HG03558 (cell line): Measurements from ENCODE around the gene RGS6.

Source experiments
- ATAC-seq: cut with Tn5 transposase; IDR thresholded peaks from one replicate; pipeline ENCODE4 v1.9.1; 2021; ENCODE audit warnings: moderate number of reproducible peaks; ENCODE audit not compliant: unreplicated experiment; ENCODE audit errors: extremely low read depth

RGS6 gene

DNA sequence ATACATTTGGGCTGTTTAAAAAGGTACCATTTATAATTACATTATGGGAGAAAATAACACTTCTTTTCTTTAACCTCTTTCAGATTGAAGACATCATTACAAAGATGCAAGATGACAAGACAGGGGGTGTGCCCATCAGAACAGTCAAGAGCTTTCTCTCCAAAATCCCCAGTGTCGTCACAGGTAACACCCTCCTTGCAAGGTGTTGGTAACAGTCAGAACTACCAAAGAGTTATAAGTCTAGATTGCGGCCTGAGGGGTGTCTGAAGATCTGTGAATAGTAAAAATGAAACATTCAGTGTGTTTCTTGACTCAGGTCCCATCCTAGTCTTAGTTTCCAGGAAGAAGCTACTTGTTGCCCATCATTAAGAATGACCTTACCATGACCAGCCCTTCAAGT is 419.8 kb downstream of the RGS6 start:
- no peak for ATAC-seq

DNA sequence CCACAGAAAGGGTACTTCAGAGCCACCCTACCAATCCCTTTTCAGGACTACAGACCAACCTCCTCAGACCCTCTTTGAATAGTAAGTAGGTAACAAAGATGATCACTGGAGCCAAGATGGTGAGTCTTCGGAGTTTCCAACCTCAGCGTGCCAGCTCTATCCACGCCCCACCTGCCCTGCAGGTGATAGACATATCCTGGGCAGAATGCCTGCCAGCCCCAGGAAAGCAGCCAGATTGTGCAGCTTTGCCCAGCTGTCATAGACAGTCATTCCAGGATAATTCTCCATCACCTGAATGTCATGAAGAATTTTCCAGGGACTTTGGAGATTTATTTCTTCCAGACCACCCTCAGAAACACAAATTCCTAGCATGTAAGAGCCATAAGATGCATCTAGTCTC is 434.4 kb downstream of the RGS6 start:
- ATAC-seq, result no peak

DNA sequence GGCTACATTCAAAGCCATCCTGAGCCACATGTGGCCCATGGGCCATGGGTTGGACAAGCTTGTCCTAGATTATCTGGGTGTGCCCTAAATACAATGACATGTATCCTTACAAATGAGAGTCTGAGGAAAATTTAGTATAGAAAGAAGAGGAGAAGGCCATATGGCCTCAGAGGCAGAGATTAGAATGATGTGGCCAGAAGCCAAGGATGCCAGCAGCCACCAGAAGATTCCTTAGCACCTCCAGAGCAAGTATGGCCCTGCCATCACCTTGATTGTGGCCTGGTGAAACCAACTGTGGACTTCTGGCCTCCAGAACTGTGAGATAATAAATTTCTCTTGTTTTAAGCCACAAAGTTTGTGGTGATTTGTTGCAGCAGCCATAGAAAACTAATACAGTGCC is 436.9 kb downstream of the RGS6 start:
- ATAC-seq, result no peak

DNA sequence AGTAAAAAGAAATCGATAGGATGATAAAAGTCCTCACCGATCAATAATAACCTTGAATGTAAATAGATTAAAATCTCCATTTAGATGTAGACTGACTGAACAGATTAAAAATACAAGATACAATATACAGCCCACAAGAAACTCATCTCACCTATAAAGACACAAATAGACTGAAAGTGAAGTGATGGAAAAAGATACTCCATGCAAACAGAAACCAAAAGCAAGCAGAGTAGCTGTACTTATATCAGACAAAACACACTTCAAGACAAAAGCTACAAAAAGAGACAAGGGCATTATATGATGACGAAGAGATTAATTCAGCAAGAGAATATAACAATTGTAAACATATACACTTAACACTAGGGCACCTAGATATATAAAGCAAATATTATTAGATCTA is 444.8 kb downstream of the RGS6 start:
- no peak for ATAC-seq

DNA sequence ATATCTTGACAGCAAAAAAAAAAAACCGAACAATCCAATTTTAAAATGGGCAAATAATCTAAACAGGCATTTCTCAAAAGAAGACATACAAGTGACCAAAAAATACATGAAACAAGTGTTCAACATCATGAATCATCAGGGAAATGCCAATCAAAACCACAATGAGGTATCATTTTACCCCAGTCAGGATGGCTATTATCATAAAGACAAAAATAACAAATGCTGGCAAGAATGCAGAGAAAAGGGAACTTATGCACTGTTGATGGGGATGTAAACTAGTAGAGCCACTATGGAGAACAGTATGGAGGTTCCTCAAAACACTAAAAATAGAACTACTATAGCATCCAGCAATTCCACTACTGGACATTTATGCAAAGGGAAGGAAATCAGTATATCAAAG is 448.2 kb downstream of the RGS6 start:
- ATAC-seq, result no peak

DNA sequence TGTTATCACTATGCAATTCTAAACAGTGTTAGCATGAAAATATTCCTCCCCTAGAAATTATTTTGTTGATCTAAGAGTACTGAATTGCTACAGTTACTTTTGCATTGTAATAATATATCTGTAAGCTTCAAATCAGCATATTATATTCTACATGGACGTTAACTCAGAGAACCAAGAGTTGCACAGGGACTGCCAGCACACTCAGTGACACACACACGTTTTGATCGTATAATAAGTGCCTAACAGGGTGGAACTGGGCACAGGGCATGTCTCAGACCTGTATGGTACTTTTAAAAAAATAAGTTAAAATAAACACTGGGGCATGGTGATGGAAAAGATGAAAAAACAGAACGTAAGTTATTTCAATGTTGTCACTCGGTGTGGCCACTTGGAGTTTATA is 451.6 kb downstream of the RGS6 start:
- no peak for ATAC-seq

DNA sequence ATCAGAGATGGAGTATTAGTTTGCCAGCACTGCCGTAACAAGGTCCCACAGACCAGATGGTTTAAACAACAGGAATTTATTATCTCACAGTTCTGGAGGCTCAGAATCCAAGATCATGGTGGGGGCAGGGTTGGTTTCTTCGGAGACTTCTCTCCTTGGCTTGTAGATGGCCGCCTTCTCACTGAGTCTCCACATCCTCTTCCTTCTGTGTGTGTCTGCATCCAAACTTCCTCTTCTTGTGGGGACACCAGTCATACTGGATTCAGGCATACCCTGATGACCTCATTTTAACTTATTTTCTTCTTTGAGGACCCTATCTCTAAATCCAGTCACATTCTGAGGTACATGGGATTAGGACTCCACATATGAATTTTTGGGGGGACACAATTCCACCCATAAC is 455.5 kb downstream of the RGS6 start:
- ATAC-seq, result no peak

DNA sequence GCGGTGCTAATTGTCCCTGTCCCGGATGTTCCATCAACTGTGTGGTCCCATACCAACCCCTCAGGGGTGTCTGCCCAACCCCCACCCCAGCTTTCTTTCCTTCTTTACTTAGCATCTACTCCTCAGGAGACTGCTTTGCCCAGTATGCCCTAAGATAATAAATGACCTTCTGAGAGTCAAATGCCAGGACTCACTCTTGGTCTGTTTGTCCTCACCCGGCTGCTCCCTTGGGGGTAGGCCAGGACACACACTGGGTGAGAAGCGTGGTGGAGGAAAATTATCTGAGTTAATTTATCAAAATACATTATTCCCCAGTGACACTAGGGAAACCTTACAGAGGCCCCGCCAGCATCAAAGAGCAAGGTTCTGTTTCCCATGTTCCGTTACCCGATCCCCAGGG is 457.0 kb downstream of the RGS6 start:
- no peak for ATAC-seq

DNA sequence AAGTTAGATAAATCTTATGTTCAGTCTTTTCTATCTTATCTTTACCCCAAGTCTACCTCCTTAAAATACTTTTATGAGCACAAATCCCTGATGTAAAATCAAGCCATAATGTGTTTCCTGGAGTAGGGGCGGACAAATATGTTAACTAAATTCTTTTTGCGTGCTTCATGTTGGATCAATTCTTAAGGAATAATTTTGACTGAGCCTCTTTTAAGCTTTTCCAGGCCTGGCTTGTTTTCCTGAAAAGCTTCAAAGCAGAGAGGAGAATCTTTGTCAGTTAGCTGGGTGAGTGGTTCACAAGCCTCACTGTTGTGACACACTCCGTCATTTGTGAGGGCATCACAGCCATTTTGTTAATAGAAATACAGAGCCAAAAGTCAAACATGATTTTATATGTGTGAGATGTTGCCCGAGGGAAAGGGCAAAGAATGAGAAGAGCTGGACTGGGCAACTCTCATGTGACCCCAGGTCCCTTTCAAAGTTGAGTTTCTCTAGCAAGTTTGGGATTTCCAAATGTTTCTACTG is 468.9 kb downstream of the RGS6 start:
- ATAC-seq, result no peak

DNA sequence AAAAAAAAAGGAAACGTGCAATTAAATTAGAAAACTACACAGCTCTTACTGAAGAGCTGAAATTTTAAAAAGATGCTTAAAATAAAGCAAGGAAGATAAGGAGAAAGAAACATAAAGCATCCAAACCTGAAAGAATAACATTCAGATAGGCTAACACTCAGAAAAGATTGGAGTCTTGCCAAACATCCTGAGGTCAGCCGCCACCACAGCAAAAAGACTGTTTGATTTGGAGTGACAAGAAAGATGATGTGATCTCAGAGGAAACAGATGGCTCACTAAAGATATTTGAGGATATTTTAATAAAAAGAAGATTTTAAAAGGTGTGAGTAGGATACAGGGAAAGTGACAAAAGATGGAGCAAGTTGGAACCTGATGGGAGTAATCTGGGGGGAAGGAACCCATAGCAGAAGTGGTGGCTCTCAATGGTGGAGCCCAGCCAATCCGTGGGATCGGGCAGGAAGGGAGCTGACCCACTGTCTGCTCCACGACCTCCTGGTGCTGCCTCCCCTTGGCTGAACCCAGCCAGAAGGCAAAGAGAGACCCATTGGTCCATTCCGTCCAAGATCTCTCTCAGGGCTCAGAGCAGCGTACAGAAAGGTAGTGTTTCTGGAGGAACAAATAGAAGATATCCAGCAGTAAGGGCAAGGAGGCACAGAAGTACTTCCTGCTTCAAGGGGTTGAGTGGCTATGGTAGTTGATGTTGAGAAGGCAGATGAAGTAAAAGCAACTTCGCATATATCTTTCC is 469.6 kb downstream of the RGS6 start:
- ATAC-seq, result no peak

DNA sequence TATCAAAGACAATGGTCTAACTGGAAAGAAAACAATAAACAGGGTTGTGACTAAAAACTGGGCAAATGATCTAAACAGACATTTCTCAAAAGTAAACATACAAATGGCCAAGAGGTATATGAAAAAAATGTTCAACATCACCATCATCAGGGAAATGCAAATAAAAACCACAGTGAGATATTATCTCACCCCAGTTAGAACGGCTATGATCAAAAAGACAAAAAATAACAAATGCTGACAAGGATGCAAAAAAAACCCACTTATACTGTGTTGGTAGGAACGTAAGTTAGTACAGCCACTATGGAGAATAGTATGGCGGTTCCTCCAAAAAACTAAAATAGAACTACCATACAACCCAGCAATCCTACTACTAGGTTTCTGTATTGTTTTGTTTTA is 470.1 kb downstream of the RGS6 start:
- ATAC-seq, result no peak

DNA sequence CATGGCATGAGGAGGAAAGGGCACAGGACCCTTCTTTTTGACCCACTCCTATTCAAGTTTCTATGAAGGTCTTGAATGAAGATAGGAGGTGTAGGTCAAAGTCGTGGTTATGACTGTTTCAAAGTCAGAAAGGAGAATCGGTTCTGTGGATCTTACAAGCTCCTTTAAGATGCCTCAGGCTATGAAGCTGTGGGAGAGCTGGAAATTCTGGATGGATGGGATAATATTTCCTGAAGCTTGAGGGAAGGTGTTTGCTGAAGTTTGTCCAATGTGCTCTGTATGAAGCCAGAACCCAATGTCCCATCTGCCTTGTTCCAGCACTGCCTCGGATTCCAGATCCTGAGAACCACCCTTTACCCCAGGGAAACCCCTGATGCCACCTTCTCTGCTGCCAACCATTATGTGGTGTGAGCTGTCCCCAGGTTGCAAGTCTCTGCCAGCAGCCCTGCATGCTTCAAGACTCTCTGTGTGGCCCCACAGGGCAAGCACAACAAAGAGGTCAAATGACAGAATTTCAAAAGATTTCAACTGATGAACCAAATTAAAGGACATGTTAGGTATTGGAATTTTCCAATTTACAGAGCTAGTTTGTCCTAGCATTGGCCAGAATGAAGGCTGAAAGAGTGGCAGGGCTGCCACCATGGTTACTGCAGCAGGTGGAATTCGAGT is 472.0 kb downstream of the RGS6 start:
- no peak for ATAC-seq

DNA sequence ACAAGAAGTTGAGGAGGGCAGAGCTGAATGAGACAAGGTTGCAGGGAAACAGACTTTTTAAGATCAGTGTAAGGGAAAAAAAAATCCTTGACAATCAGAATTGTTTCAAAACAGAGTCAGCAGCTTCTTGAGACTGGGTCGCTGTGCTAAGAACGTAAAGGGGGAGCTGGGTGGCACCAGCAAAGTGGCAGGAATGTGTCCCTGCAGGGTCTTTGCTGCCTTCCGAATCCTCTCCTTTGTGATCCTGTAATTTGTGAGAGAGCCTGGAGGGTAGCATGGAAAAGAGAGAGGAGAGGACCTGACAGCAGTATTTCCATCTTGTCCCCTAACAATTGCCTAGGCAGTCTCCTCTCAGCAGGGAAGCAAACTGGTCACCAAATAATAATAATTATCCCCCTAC is 472.8 kb downstream of the RGS6 start:
- no peak for ATAC-seq

DNA sequence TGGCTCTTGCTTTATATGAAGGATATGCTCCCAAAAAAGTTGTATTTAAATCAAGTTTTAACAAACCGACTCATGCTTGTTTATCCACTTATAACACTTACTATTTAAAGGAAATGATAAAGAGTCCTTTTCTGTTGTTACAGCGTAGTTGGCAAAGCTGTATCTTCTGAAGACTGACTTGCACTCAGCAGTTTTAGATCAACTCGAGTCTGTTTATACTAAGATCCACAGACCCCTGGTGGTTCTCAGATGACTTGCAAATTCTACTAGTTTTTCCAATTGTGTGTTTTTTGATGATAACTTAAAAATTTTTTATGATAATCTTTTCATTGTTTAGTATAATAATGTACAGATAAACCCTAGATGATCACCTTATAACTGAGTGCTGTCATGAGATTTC is 475.8 kb downstream of the RGS6 start:
- no peak for ATAC-seq

DNA sequence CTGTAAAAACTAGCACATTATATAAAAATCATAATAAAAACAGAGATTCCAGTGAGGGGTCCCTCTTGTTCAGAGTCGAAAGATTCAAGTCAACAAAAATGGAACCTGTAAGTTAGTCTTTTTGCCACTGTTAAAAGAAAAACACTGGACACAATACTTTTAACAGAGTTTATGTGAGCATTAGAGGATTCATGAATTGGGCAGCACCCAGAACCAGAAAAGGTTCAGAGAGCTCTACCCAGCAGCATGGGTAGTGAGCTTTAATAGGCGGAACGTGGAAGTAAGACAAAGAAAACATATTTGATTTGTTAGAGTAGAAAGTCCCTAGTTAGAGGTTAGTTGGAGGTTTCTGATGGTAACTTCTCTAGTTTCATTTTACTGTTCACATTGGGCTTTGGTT is 476.8 kb downstream of the RGS6 start:
- no peak for ATAC-seq

DNA sequence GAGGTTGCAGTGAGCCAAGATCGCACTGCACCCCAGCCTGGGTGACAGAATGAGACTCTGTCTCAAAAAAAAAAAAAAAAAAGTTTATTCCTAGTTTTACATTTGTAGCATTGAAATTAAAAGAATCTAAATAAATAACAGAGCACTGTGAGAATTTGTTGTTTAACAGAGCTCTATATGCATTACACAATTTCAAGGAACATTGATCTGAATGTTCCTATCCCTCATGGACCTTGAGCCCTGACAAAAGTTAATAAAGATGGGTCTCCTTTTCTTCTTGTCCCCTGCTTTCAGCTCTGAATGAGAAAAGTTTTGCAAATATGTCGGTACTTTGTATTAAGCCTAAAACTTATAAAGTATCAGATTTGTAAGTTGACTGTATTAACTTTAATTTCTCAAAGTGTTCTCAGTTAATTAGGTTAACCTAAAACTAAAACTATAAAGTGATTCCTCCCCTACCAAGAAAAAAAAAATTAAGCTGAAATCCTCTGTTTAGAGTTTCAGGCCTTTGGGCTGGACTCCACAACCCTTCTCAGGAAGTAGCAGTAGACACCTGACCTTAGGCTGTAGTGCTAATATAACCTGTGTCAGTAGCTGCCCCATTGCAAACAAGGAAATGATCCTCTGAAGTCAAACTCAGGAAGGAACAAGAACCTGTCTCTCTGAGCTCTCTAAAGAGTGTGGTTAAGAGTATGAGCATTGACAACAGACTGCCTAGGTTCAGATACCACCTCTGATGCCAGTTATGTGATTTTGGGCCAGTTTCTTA is 484.0 kb downstream of the RGS6 start:
- ATAC-seq, result no peak

DNA sequence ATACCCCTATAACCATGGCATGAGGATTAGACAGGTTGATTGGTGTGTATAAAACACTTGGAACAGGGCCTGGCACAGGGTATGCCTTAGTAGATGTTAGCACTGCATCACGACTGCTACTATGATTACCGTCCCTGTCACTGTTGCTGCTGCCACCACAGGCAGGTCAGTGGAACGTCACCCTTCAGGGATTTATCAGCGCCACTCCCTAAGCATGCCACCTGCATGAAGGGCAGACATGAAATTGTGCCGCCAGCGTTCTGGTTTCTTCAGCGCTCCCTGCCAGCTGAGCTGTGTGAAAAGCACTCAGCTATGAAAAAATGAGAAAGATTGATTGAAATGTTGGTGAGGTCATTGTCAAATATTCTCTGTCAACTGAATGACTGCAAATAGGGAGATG is 484.7 kb downstream of the RGS6 start:
- ATAC-seq, result no peak

DNA sequence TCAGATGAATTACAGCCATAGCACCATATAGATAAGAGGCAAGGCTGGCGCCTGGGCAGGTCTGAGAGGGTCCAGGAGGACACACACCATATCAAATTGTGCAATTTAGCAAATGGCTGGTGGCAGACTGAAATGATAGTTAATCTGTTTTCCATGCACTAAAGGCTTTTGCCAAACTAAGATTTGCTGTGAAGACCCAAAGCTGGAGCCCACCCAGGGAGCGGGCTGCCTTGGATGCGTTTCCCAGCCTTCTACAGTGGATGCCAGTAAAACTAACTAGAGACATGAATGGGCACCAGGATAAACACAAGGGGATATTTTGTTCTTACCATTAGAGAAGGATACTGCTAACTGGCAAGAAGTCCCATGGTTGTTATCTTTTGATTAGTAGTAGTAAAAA is 486.6 kb downstream of the RGS6 start:
- no peak for ATAC-seq

DNA sequence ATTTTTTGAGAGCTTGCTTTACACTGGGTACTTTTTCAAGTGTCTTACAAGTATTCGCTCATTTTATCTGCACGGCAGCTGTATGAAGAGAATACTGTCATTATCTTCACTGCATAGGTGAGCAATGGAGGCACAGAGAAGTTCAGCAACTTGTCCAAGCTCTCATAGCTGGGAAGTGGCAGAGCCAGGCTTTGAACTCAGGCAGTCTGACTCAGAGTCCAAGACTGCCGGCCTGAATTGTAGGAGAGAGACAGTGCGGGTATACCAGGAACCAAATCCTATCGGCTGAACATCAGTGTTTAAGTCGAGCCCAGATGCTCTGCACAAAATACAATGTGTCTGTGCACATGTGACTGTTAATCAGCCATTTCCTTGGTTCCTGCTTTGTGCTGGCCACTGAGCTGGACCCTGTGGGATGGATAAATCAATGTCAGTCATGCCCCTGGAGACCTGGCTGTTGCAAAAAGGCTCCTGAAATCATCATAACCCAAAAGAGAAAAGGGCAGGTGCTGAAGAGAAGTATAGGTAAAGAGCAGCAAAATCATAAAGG is 487.1 kb downstream of the RGS6 start:
- ATAC-seq, result no peak

DNA sequence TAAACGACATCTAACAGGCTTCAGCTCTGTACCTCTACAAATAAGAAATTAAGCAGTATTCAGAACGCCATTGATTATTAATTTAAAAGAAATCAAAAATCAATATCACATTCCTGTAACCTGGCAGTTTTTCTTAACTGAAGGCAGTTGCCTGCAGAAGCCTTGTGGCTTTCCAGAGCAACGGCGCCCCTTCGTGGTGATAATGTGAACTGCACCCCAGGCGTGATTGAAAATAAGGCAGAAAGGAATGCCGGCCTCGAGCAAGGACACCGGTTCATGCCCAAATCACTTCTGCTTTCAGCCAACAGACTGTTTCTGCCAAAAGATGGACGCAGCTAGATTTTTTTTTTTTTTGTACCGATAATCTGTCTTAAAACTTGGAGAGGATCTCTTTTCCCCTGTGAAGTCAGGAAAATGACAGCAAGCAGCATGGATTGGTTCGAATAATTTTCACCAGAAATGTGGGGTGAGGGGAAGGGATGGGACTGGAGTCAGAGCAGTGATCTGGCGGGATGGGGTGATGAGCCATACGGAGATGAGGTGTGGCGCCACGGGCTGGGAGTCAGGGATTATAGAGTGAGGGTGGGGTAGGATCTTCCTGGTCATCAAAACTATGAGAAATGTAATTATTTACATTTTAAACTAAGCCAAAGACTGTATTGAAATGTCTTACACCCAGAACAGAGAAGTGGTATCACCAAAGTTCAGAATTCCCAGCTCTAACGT is 488.7 kb downstream of the RGS6 start:
- ATAC-seq, result no peak
